Breast epithelium (tissue), 3 donors: Measurements from ENCODE around the gene PTPRN2.

Experiments used
- POLR2A ChIP-seq: fragments of 450-650 bp; IDR thresholded peaks from one replicate; pipeline ENCODE4 v1.6.1; 2016; ENCODE audit warnings: antibody characterized with exemption, mild to moderate bottlenecking, moderate library complexity
- TF ChIP-seq, protein P1 (sequence below), 3 donors: fragments of 450-650 bp; IDR thresholded peaks; one replicate each; pipeline ENCODE4 v1.5.1; 2016 to 2017; ENCODE audit warnings: antibody characterized with exemption in 3 of 3, mild to moderate bottlenecking in 3 of 3, moderate library complexity in 3 of 3

DNA sequence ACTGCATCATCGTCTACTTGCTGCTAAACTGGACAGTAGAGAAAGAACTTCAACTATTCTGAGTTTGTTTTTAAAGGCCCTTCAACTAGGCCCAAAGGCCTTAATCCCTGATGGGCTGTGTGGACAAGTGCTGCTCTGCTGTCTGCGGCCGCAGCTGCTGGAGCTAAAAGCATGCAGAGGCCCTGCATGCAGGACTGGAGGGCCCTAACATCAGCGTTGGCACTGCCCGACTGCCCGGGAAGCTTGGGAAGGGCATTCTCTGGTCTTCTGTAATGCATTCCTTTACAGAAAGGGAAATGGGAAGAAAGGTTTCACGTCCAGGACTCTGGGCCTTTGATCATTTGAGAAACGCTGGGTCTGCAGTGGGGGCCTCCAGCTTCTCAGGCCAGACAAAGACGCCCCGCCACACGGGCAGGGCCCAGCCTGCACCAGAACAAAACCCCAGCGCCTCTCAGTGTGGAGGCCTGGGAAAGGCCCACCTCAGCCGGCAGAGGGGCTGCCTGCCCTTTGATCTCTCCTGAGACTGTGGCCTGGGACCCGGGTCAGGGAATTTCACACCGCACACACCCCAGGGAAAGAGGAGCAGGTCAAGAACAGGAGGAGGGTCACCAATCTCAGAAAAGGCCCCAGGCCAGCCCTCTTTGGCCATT lies 1021.5 kb downstream of the PTPRN2 start:
- TF ChIP-seq, protein P1, sequence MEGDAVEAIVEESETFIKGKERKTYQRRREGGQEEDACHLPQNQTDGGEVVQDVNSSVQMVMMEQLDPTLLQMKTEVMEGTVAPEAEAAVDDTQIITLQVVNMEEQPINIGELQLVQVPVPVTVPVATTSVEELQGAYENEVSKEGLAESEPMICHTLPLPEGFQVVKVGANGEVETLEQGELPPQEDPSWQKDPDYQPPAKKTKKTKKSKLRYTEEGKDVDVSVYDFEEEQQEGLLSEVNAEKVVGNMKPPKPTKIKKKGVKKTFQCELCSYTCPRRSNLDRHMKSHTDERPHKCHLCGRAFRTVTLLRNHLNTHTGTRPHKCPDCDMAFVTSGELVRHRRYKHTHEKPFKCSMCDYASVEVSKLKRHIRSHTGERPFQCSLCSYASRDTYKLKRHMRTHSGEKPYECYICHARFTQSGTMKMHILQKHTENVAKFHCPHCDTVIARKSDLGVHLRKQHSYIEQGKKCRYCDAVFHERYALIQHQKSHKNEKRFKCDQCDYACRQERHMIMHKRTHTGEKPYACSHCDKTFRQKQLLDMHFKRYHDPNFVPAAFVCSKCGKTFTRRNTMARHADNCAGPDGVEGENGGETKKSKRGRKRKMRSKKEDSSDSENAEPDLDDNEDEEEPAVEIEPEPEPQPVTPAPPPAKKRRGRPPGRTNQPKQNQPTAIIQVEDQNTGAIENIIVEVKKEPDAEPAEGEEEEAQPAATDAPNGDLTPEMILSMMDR (IDR thresholded peaks at IDR 0.05): no peak
- TF ChIP-seq POLR2A: no peak
